ENCODE data around the gene LAMTOR2.
A peak's percentile ranks its signal among the peaks of the same experiment; 100 is the strongest.

The LAMTOR2 gene

DNA sequence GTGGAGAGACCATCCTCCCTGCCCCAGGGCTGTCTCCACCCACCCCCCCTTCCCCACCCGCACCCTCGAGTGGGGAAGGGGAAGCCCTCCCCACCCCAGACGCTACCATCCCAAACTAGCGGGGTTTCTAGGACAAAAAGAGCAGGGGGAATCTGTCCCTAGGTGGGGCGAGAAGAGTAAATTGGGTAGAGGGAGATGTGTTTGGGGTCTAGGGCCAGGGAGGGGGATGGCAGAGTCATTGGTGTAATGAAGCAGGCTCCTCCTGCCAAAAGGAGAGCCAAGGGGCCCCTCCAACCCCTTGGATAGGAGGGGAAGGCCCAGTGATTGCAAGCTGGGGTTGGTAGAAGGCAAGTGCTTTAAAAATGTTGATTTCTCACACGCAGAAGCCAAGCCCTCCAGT lies 17.7 kb downstream of the LAMTOR2 start:
- no peak overlapping the region for H3K4ac ChIP-seq (ENCODE audit: low read length)
- no peak overlapping the region for H3K23ac ChIP-seq (ENCODE audit: low read depth, low read length, poor library complexity)
- H4K91ac ChIP-seq (ENCODE audit: low read depth, low read length, poor library complexity): no peak overlapping the region
- no peak overlapping the region for H3K27ac ChIP-seq (replicated peaks; ENCODE audit: low read length)
- no peak overlapping the region for H2BK5ac ChIP-seq (ENCODE audit: low read length)
- no peak overlapping the region for H2AK5ac ChIP-seq (ENCODE audit: low read depth, low read length)
- peaks cover 10 to 57% of the 10 kb centered on the region in 2 donors for H3K36me3 ChIP-seq (replicated peaks in 1 of 2; ENCODE audit: control insufficient read depth in 2 of 2, insufficient read depth in 2 of 2, low read length in 2 of 2)
- H2BK15ac ChIP-seq (ENCODE audit: low read length): no peak overlapping the region
- no peak overlapping the region for H3K18ac ChIP-seq (ENCODE audit: low read length)
- H3K27me3 ChIP-seq (ENCODE audit: control insufficient read depth in 3 of 3, insufficient read depth in 3 of 3, low read depth in 1 of 3, low read length in 3 of 3): no peaks in the 10 kb centered on the region
- H2BK12ac ChIP-seq (ENCODE audit: low read length): no peak overlapping the region
- no peak for DNase-seq (ENCODE audit: low spot score)
- no peak overlapping the region for H3K4me3 ChIP-seq (ENCODE audit: low read length in 2 of 2)
- WGBS, 2 donors (ENCODE audit: extremely low coverage in 2 of 2, insufficient read length in 2 of 2, insufficient replicate concordance in 1 of 2): no CpG with 5 or more reads among the region's 6 CpGs
- H3K79me1 ChIP-seq (ENCODE audit: low read depth, low read length): peaks cover 6% of the 10 kb centered on the region
- no peak overlapping the region for H3K4me2 ChIP-seq (ENCODE audit: insufficient read depth, low read length, poor library complexity, severe bottlenecking)
- H3K14ac ChIP-seq (ENCODE audit: low read length): no peak overlapping the region
- H3K9me3 ChIP-seq (replicated peaks in 1 of 2; ENCODE audit: control insufficient read depth in 2 of 2, insufficient read depth in 1 of 2, low read depth in 1 of 2, low read length in 2 of 2): no peaks in the 10 kb centered on the region
- no peak overlapping the region for H2BK120ac ChIP-seq (ENCODE audit: low read depth, low read length)
- H4K8ac ChIP-seq (ENCODE audit: low read depth, low read length): no peak overlapping the region
- H3K4me1 ChIP-seq (ENCODE audit: control insufficient read depth in 2 of 2, insufficient read depth in 1 of 2, low read depth in 1 of 2, low read length in 2 of 2): peaks cover 40 to 51% of the 10 kb centered on the region in 2 donors
- no peak overlapping the region for H3K9ac ChIP-seq (ENCODE audit: low read depth, low read length, poor library complexity)
- H2AFZ ChIP-seq (ENCODE audit: low read length): no peak overlapping the region

DNA sequence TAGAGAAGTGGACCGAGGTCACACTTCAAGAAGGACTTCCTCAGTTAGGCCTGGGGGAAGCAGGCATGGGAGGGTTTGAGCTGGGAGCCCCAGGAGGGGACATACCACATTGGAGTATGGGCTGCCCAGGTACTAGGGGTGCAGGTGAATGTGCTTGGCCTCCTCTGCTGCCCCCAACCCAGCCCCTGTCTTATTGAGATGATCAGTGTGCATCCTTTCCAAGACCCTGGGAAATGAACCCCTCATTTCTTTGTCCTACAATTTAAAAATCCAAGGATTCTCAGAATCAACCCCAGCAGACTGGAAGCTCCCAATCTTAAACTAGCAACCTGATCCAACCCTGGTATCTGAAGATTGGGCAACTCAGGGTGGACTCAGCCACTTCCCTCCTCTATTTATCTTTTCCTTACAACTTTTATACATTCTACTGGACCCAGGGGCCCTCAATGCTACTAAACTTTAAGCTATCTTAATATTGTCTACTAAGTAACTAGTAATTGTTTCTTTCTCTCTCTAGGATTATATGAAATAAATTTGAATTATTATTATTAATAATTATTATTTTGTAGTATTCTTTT lies 18.6 kb downstream of the LAMTOR2 start:
- no peak overlapping the region for H4K8ac ChIP-seq (ENCODE audit: low read depth, low read length)
- no peak overlapping the region for H3K14ac ChIP-seq (ENCODE audit: low read length)
- H3K36me3 ChIP-seq (replicated peaks in 1 of 2; ENCODE audit: control insufficient read depth in 2 of 2, insufficient read depth in 2 of 2, low read length in 2 of 2): peaks cover 16 to 66% of the 10 kb centered on the region in 2 donors
- DNase-seq (ENCODE audit: low spot score): no peak
- H3K27me3 ChIP-seq (ENCODE audit: control insufficient read depth in 3 of 3, insufficient read depth in 3 of 3, low read depth in 1 of 3, low read length in 3 of 3): no peaks in the 10 kb centered on the region
- no peak overlapping the region for H2BK120ac ChIP-seq (ENCODE audit: low read depth, low read length)
- no peak overlapping the region for H3K4me2 ChIP-seq (ENCODE audit: insufficient read depth, low read length, poor library complexity, severe bottlenecking)
- no peaks in the 10 kb centered on the region for H3K9me3 ChIP-seq (replicated peaks in 1 of 2; ENCODE audit: control insufficient read depth in 2 of 2, insufficient read depth in 1 of 2, low read depth in 1 of 2, low read length in 2 of 2)
- no peak overlapping the region for H3K4me3 ChIP-seq (ENCODE audit: low read length in 2 of 2)
- no peak overlapping the region for H2BK15ac ChIP-seq (ENCODE audit: low read length)
- peaks cover 46 to 60% of the 10 kb centered on the region in 2 donors for H3K4me1 ChIP-seq (ENCODE audit: control insufficient read depth in 2 of 2, insufficient read depth in 1 of 2, low read depth in 1 of 2, low read length in 2 of 2)
- H2BK5ac ChIP-seq (ENCODE audit: low read length): no peak overlapping the region
- WGBS, 2 donors (ENCODE audit: extremely low coverage in 2 of 2, insufficient read length in 2 of 2, insufficient replicate concordance in 1 of 2): no CpG with 5 or more reads among the region's 1 CpG
- H3K23ac ChIP-seq (ENCODE audit: low read depth, low read length, poor library complexity): no peak overlapping the region
- H4K91ac ChIP-seq (ENCODE audit: low read depth, low read length, poor library complexity): no peak overlapping the region
- H3K27ac ChIP-seq (replicated peaks; ENCODE audit: low read length): no peak overlapping the region
- no peak overlapping the region for H2AFZ ChIP-seq (ENCODE audit: low read length)
- H3K79me1 ChIP-seq (ENCODE audit: low read depth, low read length): peaks cover 6% of the 10 kb centered on the region
- no peak overlapping the region for H2AK5ac ChIP-seq (ENCODE audit: low read depth, low read length)
- H3K18ac ChIP-seq (ENCODE audit: low read length): peak overlapping the region; percentile 27
- no peak overlapping the region for H3K9ac ChIP-seq (ENCODE audit: low read depth, low read length, poor library complexity)
- no peak overlapping the region for H2BK12ac ChIP-seq (ENCODE audit: low read length)
- H3K4ac ChIP-seq (ENCODE audit: low read length): no peak overlapping the region

DNA sequence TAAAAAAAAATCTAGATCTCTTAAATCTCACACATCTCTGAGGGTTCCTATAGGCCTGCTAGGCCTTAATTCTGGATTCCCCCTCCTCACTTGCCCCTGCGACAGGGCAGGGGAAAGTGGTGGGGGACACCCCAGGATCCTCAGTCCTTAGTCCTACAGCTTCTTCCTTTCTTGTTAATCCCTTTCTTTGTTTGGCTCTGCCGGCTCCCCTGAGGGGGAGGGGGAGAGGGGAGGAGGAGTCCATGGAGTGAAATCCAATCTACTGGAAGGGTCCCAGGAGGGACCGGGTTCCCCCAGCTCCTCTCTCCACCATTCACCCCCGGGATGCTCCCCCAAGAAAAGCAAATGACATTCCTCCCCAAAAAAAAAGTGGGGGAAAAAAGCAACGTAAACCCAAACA lies 19.2 kb downstream of the LAMTOR2 start:
- Histone ChIP-seq H3K79me1 (ENCODE audit: low read depth, low read length) (peaks cover 6% of the 10 kb centered on the region), H2BK5ac (ENCODE audit: low read length) (no peak overlapping the region), H3K14ac (ENCODE audit: low read length) (no peak overlapping the region), H3K4me2 (ENCODE audit: insufficient read depth, low read length, poor library complexity, severe bottlenecking) (no peak overlapping the region), H2BK15ac (ENCODE audit: low read length) (no peak overlapping the region), H3K23ac (ENCODE audit: low read depth, low read length, poor library complexity) (no peak overlapping the region), H3K9me3 (replicated peaks in 1 of 2; ENCODE audit: control insufficient read depth in 2 of 2, insufficient read depth in 1 of 2, low read depth in 1 of 2, low read length in 2 of 2) (no peaks in the 10 kb centered on the region), H2AFZ (ENCODE audit: low read length) (no peak overlapping the region), H4K91ac (ENCODE audit: low read depth, low read length, poor library complexity) (no peak overlapping the region), H2AK5ac (ENCODE audit: low read depth, low read length) (no peak overlapping the region), H3K36me3 (replicated peaks in 1 of 2; ENCODE audit: control insufficient read depth in 2 of 2, insufficient read depth in 2 of 2, low read length in 2 of 2) (peaks cover 16 to 72% of the 10 kb centered on the region in 2 donors), H4K8ac (ENCODE audit: low read depth, low read length) (no peak overlapping the region), H3K4me1 (ENCODE audit: control insufficient read depth in 2 of 2, insufficient read depth in 1 of 2, low read depth in 1 of 2, low read length in 2 of 2) (peaks cover 50 to 64% of the 10 kb centered on the region in 2 donors), H2BK12ac (ENCODE audit: low read length) (no peak overlapping the region), H2BK120ac (ENCODE audit: low read depth, low read length) (no peak overlapping the region), H3K27ac (replicated peaks; ENCODE audit: low read length) (no peak overlapping the region), H3K27me3 (ENCODE audit: control insufficient read depth in 3 of 3, insufficient read depth in 3 of 3, low read depth in 1 of 3, low read length in 3 of 3) (no peaks in the 10 kb centered on the region), H3K9ac (ENCODE audit: low read depth, low read length, poor library complexity) (no peak overlapping the region), H3K4me3 (ENCODE audit: low read length in 2 of 2) (no peak overlapping the region), H3K4ac (ENCODE audit: low read length) (no peak overlapping the region), H3K18ac (ENCODE audit: low read length) (no peak overlapping the region)
- no CpG with 5 or more reads among the region's 5 CpGs for WGBS, 2 donors (ENCODE audit: extremely low coverage in 2 of 2, insufficient read length in 2 of 2, insufficient replicate concordance in 1 of 2)
- DNase-seq (ENCODE audit: low spot score): no peak

DNA sequence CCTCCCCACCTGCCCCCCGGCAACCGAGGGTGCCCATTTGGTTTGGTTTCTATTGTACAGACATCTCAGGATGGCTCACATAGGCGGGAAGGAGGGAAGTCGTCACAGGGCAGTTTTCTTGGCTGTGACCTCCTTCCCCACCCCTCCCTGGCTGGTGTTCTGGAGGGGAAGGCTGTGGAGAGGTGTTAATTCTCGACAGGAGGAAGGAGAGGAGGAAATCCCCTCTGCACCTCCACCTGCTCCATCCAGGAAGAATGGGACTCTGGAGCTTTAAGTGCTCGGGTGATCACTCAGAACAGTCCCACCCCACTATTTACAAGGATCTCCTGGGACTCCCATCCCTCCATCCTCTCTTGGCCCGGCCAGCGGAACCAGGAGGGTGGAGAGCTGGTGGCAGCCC lies 20.1 kb downstream of the LAMTOR2 start:
- no CpG with 5 or more reads among the region's 8 CpGs for WGBS, 2 donors (ENCODE audit: extremely low coverage in 2 of 2, insufficient read length in 2 of 2, insufficient replicate concordance in 1 of 2)
- Histone ChIP-seq H3K36me3 (replicated peaks in 1 of 2; ENCODE audit: control insufficient read depth in 2 of 2, insufficient read depth in 2 of 2, low read length in 2 of 2) (peaks cover 17 to 79% of the 10 kb centered on the region in 2 donors), H3K27ac (replicated peaks; ENCODE audit: low read length) (peak overlapping the region; percentile 81)

More for the DNA sequence above, 20.1 kb downstream of the LAMTOR2 start:
- Histone ChIP-seq H3K27me3 (ENCODE audit: control insufficient read depth in 3 of 3, insufficient read depth in 3 of 3, low read depth in 1 of 3, low read length in 3 of 3) (no peaks in the 10 kb centered on the region), H3K9ac (ENCODE audit: low read depth, low read length, poor library complexity) (no peak overlapping the region), H2BK120ac (ENCODE audit: low read depth, low read length) (no peak overlapping the region), H3K23ac (ENCODE audit: low read depth, low read length, poor library complexity) (no peak overlapping the region), H3K4me1 (ENCODE audit: control insufficient read depth in 2 of 2, insufficient read depth in 1 of 2, low read depth in 1 of 2, low read length in 2 of 2) (peaks cover 56 to 69% of the 10 kb centered on the region in 2 donors), H4K8ac (ENCODE audit: low read depth, low read length) (no peak overlapping the region), H3K4me3 (ENCODE audit: low read length in 2 of 2) (no peak overlapping the region), H3K4me2 (ENCODE audit: insufficient read depth, low read length, poor library complexity, severe bottlenecking) (peak overlapping the region; percentile 34), H2AK5ac (ENCODE audit: low read depth, low read length) (peak overlapping the region; percentile 34), H3K79me1 (ENCODE audit: low read depth, low read length) (peaks cover 6% of the 10 kb centered on the region), H4K91ac (ENCODE audit: low read depth, low read length, poor library complexity) (no peak overlapping the region), H3K14ac (ENCODE audit: low read length) (no peak overlapping the region), H3K9me3 (replicated peaks in 1 of 2; ENCODE audit: control insufficient read depth in 2 of 2, insufficient read depth in 1 of 2, low read depth in 1 of 2, low read length in 2 of 2) (no peaks in the 10 kb centered on the region), H2AFZ (ENCODE audit: low read length) (no peak overlapping the region), H2BK5ac (ENCODE audit: low read length) (no peak overlapping the region), H2BK15ac (ENCODE audit: low read length) (peak overlapping the region; percentile 4), H3K4ac (ENCODE audit: low read length) (no peak overlapping the region), H2BK12ac (ENCODE audit: low read length) (no peak overlapping the region), H3K18ac (ENCODE audit: low read length) (peak overlapping the region; percentile 63)
- DNase-seq (ENCODE audit: low spot score): no peak

All from neuronal stem cell (in vitro differentiated cells).